Neutrophil (primary cell): ENCODE results near the gene SPATA32.

Experiments
- H3K27ac ChIP-seq: fragments of 200-600 bp; sonication (generic); 2 replicates; pipeline ENCODE4 v1.5.1; 2016; ENCODE audit warnings: mild to moderate bottlenecking, moderate library complexity
- H3K27me3 ChIP-seq: fragments of 200-600 bp; sonication (generic); 2 replicates; pipeline ENCODE4 v1.6.0; 2016; ENCODE audit warnings: mild to moderate bottlenecking
- H3K36me3 ChIP-seq: fragments of 200-600 bp; sonication (generic); 2 replicates; pipeline ENCODE4 v1.5.1; 2017
- H3K4me1 ChIP-seq, 2 experiments: fragments of 200-600 bp in 1 of 2; sonication (generic) in 1 of 2; 1 replicate in 1 of 2; 2 replicates in 1 of 2; pipeline versions ENCODE4 v1.5.1 to v1.6.1; 2013 to 2016; ENCODE audit warnings: low read depth in 1 of 2, low read length in 1 of 2, mild to moderate bottlenecking in 1 of 2, moderate library complexity in 1 of 2; ENCODE audit not compliant: control insufficient read depth in 1 of 2, insufficient read depth in 1 of 2
- H3K4me3 ChIP-seq, 2 experiments: fragments of 200-600 bp in 1 of 2; sonication (generic) in 1 of 2; 1 replicate in 1 of 2; 2 replicates in 1 of 2; pipeline ENCODE4 v1.5.1; 2013 to 2016; ENCODE audit warnings: low read depth in 1 of 2, low read length in 1 of 2, mild to moderate bottlenecking in 1 of 2, moderate library complexity in 1 of 2
- H3K9me3 ChIP-seq: fragments of 200-600 bp; sonication (generic); 2 replicates; pipeline ENCODE4 v1.5.1; 2016
- TF ChIP-seq, protein P1 (sequence below): fragments of 200-600 bp; sonication (generic); IDR thresholded peaks from 2 replicates; pipeline ENCODE4 v1.5.1; 2016; ENCODE audit warnings: antibody characterized with exemption

The SPATA32 gene

DNA sequence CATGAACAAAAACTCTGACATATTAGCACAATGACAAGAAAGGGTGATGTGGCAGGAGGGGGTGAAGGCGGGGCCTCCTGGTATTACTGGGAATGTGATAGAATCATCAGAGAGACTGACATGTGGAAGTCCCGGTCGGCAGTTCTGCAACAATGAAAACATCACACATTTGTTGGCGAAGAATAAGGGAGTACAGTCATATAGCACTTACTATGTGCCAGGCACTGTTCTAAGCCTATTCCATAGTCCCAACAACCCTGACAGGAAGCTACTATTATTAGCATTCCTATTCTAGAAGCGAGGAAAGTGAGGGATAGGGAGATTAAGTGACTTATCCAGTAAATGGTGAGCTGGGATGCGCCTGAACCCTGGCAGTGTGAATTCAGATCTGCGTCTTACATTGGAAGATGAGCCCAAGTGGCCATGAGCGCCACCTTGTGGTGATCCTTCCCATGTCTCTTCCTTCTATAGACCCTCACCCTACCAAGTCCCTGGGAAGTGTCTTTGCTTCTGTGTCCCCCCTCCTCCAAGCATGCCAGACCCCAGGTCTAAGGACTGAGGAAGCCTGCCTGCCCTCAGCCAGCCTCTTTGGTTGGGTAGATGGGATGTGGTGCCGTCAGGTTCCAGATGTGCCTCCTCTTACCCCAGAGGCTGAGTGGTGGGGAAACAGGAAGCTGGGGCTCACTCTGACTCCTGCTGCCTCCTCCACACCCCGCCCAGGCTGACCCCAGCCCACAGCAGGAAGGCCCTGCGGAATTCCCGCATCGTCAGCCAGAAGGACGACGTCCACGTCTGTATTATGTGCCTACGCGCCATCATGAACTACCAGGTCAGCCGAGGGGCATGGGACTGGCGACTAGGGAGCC is 26.2 kb downstream of the SPATA32 start:
- TF ChIP-seq, protein P1, sequence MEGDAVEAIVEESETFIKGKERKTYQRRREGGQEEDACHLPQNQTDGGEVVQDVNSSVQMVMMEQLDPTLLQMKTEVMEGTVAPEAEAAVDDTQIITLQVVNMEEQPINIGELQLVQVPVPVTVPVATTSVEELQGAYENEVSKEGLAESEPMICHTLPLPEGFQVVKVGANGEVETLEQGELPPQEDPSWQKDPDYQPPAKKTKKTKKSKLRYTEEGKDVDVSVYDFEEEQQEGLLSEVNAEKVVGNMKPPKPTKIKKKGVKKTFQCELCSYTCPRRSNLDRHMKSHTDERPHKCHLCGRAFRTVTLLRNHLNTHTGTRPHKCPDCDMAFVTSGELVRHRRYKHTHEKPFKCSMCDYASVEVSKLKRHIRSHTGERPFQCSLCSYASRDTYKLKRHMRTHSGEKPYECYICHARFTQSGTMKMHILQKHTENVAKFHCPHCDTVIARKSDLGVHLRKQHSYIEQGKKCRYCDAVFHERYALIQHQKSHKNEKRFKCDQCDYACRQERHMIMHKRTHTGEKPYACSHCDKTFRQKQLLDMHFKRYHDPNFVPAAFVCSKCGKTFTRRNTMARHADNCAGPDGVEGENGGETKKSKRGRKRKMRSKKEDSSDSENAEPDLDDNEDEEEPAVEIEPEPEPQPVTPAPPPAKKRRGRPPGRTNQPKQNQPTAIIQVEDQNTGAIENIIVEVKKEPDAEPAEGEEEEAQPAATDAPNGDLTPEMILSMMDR, result peak; percentile 73
- Histone ChIP-seq H3K4me3 (peak overlapping the region; percentile 33 to 57), H3K36me3 (peaks cover 98% of the 10 kb centered on the region), H3K9me3 (peaks cover 6% of the 10 kb centered on the region), H3K27ac (peak overlapping the region; percentile 99), H3K4me1 (peaks cover 65 to 72% of the 10 kb centered on the region in 2 experiments), H3K27me3 (no peaks in the 10 kb centered on the region)

DNA sequence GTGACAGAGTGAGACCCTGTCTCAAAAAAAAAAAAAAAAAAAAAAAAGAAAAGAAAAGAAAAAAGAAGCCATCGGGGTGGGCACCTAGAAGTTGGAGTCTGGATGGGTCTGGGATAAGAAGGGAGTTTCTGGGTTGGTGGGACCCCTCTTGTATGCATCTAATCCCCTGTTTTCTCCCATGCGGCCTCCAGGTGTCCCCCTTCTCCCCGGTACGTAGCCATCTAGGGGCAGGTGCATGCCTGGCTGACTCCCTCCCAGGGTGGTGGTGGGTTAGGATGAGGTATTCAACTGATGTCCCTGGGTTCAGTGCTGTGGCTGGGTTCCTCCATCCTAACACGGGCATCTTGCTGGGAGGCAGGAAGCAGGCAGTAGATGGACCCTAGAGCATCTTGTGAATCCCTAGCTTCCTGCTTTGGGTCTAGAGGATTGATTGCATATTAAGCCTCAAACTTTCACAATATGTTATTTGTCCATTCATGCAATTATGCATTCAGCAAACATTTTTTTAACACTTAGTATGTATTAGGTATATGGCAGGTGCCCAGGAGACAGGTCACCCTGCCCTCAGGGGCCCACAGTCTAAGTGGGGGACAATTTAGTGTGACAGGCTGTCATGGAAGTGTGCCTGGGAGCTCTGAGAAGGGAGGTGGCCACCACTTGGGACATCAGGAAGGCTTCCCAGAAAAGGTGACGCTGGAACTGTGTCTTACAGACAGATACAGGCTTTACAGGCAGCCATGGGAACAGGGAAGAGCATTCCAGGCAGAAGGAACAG is 27.1 kb downstream of the SPATA32 start:
- Histone ChIP-seq H3K27me3 (no peaks in the 10 kb centered on the region), H3K4me1 (peaks cover 73 to 80% of the 10 kb centered on the region in 2 experiments), H3K27ac (peak overlapping the region; percentile 99), H3K9me3 (peaks cover 6% of the 10 kb centered on the region), H3K4me3 (peak overlapping the region; percentile 33 to 57), H3K36me3 (peaks cover 98% of the 10 kb centered on the region)
- TF ChIP-seq, protein P1, result peak; percentile 26

DNA sequence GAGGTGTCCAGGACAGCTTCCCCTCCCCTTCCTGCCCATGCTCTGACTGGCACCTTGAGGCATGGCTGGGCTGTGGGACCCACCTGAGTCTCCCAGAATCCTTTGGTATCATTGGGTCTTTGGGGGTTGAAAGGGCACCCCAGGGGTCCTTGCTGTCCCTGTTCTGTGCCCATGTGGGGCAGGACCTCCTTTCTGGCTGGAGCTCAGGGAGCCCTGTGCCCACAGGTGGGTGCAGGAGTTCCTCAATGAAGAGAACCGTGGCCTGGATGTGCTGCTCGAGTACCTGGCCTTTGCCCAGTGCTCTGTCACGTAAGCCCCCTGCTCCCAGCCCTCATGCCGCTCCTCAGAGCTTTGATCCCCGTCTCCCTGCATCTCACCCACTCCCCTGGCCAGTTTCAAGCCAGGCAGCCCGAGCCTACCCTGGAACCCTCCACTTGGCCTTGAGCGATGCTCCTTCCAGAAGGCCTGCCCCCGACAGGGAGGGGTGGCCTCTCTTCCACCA is 28.4 kb downstream of the SPATA32 start:
- Histone ChIP-seq H3K36me3 (peaks cover 88% of the 10 kb centered on the region), H3K4me3 (peak overlapping the region in 1 of 2 experiments; percentile 74), H3K4me1 (peaks cover 85 to 94% of the 10 kb centered on the region in 2 experiments), H3K27me3 (no peaks in the 10 kb centered on the region), H3K27ac (peak overlapping the region; percentile 99), H3K9me3 (peaks cover 6% of the 10 kb centered on the region)
- TF ChIP-seq, protein P1, result no peak

DNA sequence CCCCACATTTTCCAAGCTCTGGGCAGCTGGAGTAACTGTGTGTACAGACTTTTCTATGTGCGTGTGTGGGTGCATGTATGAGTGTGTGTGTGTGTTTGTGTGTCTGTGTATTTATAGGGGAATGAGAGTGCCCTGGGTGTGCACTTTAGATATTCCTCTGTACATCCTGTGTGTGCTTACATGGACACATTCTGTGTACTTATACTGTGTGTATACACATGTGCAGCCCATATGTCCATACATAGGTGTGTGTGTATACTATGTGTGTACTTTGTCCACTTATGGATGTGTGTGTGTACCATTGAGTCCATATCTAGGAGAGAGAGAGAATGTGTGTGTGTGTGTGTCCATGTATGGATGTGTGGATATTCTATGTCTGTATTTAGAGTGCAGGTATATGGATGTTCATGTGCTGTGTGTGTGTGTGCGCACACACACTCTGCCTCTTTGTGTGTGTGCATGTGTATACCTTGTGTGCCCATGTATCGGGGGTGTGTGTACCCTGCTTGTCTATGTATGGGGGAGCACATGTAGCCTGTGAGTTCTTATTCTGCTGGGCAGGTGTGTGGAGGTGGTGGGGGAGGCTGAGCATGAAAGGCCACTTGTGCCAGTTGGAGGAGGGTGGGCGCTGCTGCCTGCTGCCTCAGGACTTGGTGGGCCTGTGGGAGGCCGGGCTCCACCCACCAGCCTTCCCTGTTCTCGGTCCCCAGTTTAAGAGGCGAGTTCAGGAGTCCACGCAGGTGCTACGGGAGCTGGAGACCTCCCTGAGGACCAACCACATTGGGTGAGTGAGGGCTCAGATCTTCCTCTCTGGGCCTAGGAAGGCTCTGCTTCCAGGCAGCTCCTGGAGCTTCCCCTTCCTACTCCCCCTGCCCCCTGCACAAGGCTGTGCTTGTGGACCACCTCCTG is 29.1 kb downstream of the SPATA32 start:
- peak overlapping the region; percentile 13 to 74 for H3K4me3 ChIP-seq
- TF ChIP-seq, protein P1, result no peak
- H3K27me3 ChIP-seq, result no peaks in the 10 kb centered on the region
- peak overlapping the region; percentile 99 for H3K27ac ChIP-seq
- peaks cover 92 to 100% of the 10 kb centered on the region in 2 experiments for H3K4me1 ChIP-seq
- peaks cover 81% of the 10 kb centered on the region for H3K36me3 ChIP-seq
- peaks cover 6% of the 10 kb centered on the region for H3K9me3 ChIP-seq
